ENCODE data around the gene RNF32.

GRCh38 chr7:156614434-156615264, 25.9 kb upstream of the RNF32 start:
- TF ChIP-seq CTCF (IDR thresholded peaks at IDR 0.05; ENCODE audit: low read depth, low read length) = no peak
- TF ChIP-seq EZH2phosphoT487 (IDR thresholded peaks at IDR 0.05; ENCODE audit: low read depth) = no peak
